Ovary (tissue), 3 donors: ENCODE results near the gene HMOX1.

Experiments used
- EP300 ChIP-seq: sonication (generic); formaldehyde crosslinking; IDR thresholded peaks from one replicate; pipeline ENCODE4 v1.6.1; 2017; ENCODE audit warnings: antibody characterized with exemption
- POLR2A ChIP-seq: fragments of 450-650 bp; IDR thresholded peaks from one replicate; pipeline ENCODE4 v1.6.1; 2017; ENCODE audit warnings: antibody characterized with exemption, mild to moderate bottlenecking, moderate library complexity
- TF ChIP-seq, protein P1 (sequence below), 3 donors: fragments of 450-650 bp in 2 of 3; fragments of 200-600 bp in 1 of 3; IDR thresholded peaks; one replicate each; pipeline versions ENCODE4 v1.5.1 to v1.8.0; 2016 to 2022; ENCODE audit warnings: antibody characterized with exemption in 3 of 3, mild to moderate bottlenecking in 1 of 3
- donor health status: DM: no; HTN: no; CAD: no.

DNA sequence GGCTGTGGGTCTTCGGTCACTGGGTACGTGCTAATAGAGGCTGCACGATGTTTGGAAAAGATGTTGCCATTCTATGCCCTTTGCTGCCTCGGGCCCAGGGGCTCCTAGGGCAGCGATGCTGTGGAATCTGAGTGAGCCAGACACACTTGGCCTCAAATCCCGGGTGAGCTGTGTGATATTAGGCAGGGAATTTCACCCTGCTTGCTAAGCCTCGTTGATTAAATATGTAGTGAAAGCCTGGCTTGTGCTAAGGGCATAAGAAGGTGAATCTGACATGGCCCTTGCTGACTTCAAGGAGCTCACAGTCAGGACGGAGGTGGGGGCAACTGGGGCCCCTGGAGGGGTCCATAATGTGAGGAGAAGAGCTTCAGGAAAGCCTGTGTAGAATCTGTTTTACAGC is 5.4 kb upstream of the HMOX1 start:
- no peak for TF ChIP-seq POLR2A
- TF ChIP-seq, protein P1, sequence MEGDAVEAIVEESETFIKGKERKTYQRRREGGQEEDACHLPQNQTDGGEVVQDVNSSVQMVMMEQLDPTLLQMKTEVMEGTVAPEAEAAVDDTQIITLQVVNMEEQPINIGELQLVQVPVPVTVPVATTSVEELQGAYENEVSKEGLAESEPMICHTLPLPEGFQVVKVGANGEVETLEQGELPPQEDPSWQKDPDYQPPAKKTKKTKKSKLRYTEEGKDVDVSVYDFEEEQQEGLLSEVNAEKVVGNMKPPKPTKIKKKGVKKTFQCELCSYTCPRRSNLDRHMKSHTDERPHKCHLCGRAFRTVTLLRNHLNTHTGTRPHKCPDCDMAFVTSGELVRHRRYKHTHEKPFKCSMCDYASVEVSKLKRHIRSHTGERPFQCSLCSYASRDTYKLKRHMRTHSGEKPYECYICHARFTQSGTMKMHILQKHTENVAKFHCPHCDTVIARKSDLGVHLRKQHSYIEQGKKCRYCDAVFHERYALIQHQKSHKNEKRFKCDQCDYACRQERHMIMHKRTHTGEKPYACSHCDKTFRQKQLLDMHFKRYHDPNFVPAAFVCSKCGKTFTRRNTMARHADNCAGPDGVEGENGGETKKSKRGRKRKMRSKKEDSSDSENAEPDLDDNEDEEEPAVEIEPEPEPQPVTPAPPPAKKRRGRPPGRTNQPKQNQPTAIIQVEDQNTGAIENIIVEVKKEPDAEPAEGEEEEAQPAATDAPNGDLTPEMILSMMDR (IDR thresholded peaks at IDR 0.05): no peak
- TF ChIP-seq EP300: no peak
